GM10847 (cell line): ENCODE results near the gene ITPRIPL1.

Source experiments
- POLR2A ChIP-seq: IDR thresholded peaks from 2 replicates; pipeline ENCODE4 v1.6.1; 2011; ENCODE audit not compliant: insufficient read length; ENCODE audit errors: extremely low read depth

Gene ITPRIPL1

GRCh38 chr2:96340493-96341414 is 15.6 kb downstream of the ITPRIPL1 start:
- TF ChIP-seq POLR2A: no peak

- TF ChIP-seq POLR2A: no peak
Measured at GRCh38 chr2:96341641-96342040, 16.5 kb downstream of the ITPRIPL1 start.

GRCh38 chr2:96342085-96342484 is 17.0 kb downstream of the ITPRIPL1 start:
- TF ChIP-seq POLR2A: no peak

DNA sequence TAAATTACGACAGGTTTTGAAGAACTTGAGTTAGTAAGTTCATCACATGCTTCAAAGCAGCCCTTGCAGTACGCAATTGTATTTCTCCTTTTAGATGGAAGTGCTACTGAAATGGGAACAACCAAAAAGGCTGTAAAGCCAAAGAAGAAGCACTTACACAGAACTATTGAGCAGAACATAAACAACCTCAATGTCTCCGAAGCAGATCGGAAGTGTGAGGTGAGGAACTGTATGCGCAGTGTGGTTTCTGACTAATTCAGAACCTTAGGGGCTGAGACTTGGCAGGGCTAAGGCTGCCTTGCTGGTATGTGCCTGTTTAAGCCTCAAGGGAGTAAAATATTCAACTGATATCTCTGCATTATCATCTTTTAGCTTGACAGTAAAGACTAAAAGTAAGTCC is 18.9 kb downstream of the ITPRIPL1 start:
- no peak for TF ChIP-seq POLR2A

DNA sequence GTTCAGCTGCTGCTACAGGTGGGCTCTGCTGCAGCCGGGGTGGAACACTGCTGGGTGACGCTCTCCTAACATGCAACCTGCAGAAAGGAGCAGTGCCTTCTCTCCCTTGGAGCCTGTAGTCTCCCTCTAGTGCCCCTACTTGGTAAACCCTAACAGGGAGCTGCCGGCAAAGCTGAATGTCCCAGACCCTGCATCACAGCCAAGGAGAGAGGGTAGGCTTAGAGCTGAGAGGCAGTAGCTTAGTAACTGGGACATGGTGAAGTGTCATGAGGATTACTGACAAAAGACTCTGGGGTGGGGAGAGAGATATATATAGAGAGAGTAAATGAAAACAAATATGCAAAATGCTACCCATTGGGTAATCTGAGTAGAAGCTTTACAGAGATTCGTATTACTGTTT is 20.3 kb downstream of the ITPRIPL1 start:
- TF ChIP-seq POLR2A: no peak

DNA sequence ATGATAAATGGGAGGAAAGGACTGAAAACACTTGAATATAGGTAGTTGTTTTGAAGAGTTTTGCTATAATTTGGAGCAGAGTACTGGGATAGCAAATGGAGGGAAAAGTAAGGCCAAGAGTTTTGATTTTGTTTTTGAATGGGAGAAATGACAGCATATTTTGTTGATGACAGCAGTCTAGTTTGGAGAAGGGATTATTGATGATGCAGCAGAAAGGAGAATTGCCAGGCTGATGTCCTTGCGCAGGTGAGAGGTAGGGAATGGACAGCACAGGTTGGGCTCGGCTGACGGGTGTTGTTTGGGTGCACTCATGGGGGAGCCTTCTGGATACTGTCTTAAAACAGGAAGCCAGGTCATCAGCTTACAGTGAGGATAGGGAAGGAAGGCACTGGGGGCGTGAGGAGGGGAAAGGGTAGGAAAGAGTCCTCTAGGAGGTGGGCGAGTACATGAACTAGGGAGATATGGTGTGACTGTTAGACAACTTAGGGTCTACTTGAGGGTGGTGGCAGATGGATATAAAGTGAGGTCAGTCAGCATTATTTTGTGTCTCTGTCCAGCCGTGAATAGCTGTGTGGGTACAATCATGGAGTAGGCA is 20.8 kb downstream of the ITPRIPL1 start:
- TF ChIP-seq POLR2A: no peak

DNA sequence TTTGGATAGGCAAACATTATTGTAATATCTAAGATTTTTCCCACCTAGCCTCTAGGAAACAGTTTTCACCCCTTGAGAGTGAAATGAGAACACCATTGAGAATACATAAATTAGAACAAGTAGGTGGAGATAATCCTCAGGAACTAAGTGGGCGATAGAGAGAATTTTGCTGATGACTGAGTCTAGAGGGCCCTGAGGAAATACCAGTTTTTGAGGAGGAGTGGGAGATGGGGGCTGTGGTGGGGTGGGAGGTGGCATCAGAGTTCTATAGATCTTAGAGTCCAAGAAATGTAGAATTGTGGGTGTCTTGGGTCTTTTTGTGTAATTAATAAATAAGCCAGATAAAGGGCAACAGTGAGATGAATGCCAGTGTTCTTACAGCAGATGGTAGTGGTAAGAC is 22.3 kb downstream of the ITPRIPL1 start:
- no peak for TF ChIP-seq POLR2A

GRCh38 chr2:96353032-96353561 is 28.0 kb downstream of the ITPRIPL1 start:
- TF ChIP-seq POLR2A: no peak

- no peak for TF ChIP-seq POLR2A
Measured at GRCh38 chr2:96353606-96354101, 28.5 kb downstream of the ITPRIPL1 start.

DNA sequence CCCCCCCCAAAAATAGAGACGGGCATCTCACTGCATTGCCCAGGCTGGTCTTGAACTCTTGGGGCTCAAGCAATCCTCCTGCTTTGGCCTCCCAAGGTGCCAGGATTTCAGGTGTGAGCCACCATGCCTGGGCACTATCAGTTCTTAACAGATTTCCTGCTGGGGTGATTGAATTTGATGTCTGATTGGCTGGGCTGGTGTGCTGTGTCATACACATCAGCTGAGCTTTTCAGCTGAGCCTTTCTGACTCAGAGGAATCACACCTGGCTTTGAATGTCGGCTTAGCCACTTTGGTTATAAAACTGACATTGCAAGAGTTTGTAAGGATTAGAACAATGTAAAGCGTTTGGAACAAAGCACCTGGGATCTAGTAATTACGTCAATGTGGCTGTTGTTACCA is 29.4 kb downstream of the ITPRIPL1 start:
- TF ChIP-seq POLR2A: no peak

DNA sequence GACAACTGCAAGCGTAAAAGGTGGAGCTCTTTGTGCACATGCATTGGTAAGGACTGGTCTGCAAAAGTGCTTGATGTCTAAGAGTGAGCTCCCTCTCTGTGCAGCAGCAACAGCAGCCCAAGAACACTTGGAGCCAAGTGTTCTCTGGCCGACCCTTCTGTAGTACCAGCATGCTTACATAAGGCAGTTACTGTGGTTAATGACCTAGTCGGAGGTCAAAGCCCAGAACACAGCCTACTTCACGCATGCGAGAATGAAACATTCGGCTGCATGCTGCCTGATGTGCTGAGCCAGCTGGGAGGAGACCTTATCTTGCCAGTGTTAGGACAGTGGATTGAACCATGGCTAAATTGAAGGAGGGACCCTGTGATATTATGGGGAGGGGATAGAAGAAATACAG is 31.8 kb downstream of the ITPRIPL1 start:
- TF ChIP-seq POLR2A: no peak

DNA sequence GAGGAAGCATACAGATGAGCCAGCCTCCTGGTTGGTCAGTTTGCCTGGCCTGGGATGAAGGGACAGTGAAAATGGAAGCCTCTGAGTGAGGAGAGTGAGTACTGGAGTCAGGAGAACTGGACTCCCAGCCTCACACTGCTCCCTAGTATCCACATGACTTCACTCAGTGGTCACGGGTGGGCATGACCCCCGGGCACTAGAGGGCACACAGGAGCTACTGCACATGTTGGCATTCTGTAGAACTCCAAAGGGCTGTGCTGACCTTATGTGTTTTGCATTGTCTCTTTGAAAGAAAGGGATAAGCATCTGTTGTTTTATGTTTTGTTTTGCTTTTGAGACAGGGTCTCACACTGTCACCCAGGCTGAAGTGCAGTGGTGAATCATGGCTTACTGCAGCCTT is 34.2 kb downstream of the ITPRIPL1 start:
- no peak for TF ChIP-seq POLR2A

DNA sequence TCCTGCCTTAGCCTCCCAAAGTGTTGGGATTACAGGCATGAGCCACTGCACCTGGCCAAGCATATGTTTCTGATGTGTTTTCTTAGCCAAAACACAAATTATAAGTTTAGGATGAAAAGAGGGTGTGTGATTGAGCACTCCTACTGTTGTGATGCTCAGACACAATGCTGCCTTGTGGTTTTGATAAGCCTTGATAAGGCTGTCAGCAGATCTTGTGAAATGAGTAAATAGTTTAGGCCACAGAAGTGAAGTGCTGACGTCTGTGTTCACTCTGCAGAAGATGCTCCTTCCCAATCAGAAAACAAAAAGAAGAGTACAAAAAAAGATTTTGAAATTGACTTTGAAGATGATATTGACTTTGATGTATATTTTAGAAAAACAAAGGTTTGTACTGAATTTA is 34.7 kb downstream of the ITPRIPL1 start:
- TF ChIP-seq POLR2A: no peak

GRCh38 chr2:96361751-96362150 is 36.6 kb downstream of the ITPRIPL1 start:
- no peak for TF ChIP-seq POLR2A

DNA sequence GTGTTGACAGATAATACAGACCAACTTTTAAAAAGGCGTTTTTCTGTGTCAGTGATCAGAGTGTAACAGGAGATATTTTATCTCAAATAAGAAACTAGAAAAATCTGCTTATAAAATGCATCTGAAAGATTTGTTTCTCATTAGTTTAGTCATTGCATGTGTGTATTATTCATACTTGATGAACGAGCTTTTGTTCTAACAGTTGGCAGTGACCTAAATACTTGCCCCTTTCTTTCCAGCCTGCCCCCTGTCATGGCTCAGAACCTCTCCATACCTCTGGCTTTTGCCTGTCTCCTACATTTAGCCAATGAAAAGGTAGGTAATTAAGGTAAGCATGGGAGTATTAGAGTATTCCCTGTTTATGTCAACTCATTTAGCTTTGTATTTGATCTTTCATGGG is 44.1 kb downstream of the ITPRIPL1 start:
- no peak for TF ChIP-seq POLR2A
